ENCODE data around the gene SCAPER. TPM values are rescaled to one million over a fixed set of nuclear protein-coding genes. Genes with fewer than 3 reads are reported as not detected.
"Not testable (repeated sequence)": the region's sequence is repeated elsewhere in the genome, so short reads cannot be mapped to it uniquely, and the experiment has no call there.

SCAPER gene
- total RNA-seq, 1 donor from 2014 or later, result 56.9 TPM

GRCh38 chr15:76718863-76719262, 186.3 kb downstream of the SCAPER start:
- Histone ChIP-seq H3K9me3 (ENCODE audit: control insufficient read depth in 3 of 3, low read length in 3 of 3) (peaks cover 0 to 2% (median 0%) of the 10 kb centered on the region in 3 donors), H3K4me3 (ENCODE audit: low read length in 3 of 3) (no peak overlapping the region), H3K9ac (ENCODE audit: low read depth in 1 of 3, low read length in 3 of 3) (no peak overlapping the region), H3K27ac (ENCODE audit: low read depth, low read length) (no peak overlapping the region), H3K27me3 (ENCODE audit: control insufficient read depth in 3 of 3, insufficient read depth in 3 of 3, low read length in 3 of 3) (no peaks in the 10 kb centered on the region), H3K4me1 (ENCODE audit: control insufficient read depth in 3 of 3, insufficient read depth in 3 of 3, low read length in 3 of 3) (no peaks in the 10 kb centered on the region), H3K36me3 (ENCODE audit: control insufficient read depth in 3 of 3, insufficient read depth in 3 of 3, low read length in 3 of 3) (peaks cover 0 to 4% (median 0%) of the 10 kb centered on the region in 3 donors)

GRCh38 chr15:76714950-76715349, 190.2 kb downstream of the SCAPER start:
- peaks cover 0 to 2% (median 0%) of the 10 kb centered on the region in 3 donors for H3K9me3 ChIP-seq (ENCODE audit: control insufficient read depth in 3 of 3, low read length in 3 of 3)
- peaks cover 0 to 4% (median 0%) of the 10 kb centered on the region in 3 donors for H3K36me3 ChIP-seq (ENCODE audit: control insufficient read depth in 3 of 3, insufficient read depth in 3 of 3, low read length in 3 of 3)
- H3K27ac ChIP-seq (ENCODE audit: low read depth, low read length), result no peak overlapping the region

GRCh38 chr15:76711351-76711827, 193.8 kb downstream of the SCAPER start:
- H3K4me3 ChIP-seq (ENCODE audit: low read length in 3 of 3), result no peak overlapping the region
- no peak overlapping the region for H3K27ac ChIP-seq (ENCODE audit: low read depth, low read length)
- H3K27me3 ChIP-seq (ENCODE audit: control insufficient read depth in 3 of 3, insufficient read depth in 3 of 3, low read length in 3 of 3), result no peaks in the 10 kb centered on the region
- H3K36me3 ChIP-seq (ENCODE audit: control insufficient read depth in 3 of 3, insufficient read depth in 3 of 3, low read length in 3 of 3), result peaks cover 0 to 4% (median 0%) of the 10 kb centered on the region in 3 donors
- H3K9ac ChIP-seq (ENCODE audit: low read depth in 1 of 3, low read length in 3 of 3), result no peak overlapping the region
- no peaks in the 10 kb centered on the region for H3K4me1 ChIP-seq (ENCODE audit: control insufficient read depth in 3 of 3, insufficient read depth in 3 of 3, low read length in 3 of 3)
- H3K9me3 ChIP-seq (ENCODE audit: control insufficient read depth in 3 of 3, low read length in 3 of 3), result peaks cover 0 to 2% (median 0%) of the 10 kb centered on the region in 3 donors

More at GRCh38 chr15:76714950-76715349, 190.2 kb downstream of the SCAPER start:
- H3K9ac ChIP-seq (ENCODE audit: low read depth in 1 of 3, low read length in 3 of 3), result no peak overlapping the region
- H3K4me1 ChIP-seq (ENCODE audit: control insufficient read depth in 3 of 3, insufficient read depth in 3 of 3, low read length in 3 of 3), result no peaks in the 10 kb centered on the region
- H3K27me3 ChIP-seq (ENCODE audit: control insufficient read depth in 3 of 3, insufficient read depth in 3 of 3, low read length in 3 of 3), result no peaks in the 10 kb centered on the region
- no peak overlapping the region for H3K4me3 ChIP-seq (ENCODE audit: low read length in 3 of 3)

GRCh38 chr15:76704032-76704431, 201.1 kb downstream of the SCAPER start:
- not testable (repeated sequence) for H3K9me3 ChIP-seq (ENCODE audit: control insufficient read depth in 3 of 3, low read length in 3 of 3); H3K9ac ChIP-seq (ENCODE audit: low read depth in 1 of 3, low read length in 3 of 3); H3K27me3 ChIP-seq (ENCODE audit: control insufficient read depth in 3 of 3, insufficient read depth in 3 of 3, low read length in 3 of 3); H3K4me3 ChIP-seq (ENCODE audit: low read length in 3 of 3); H3K27ac ChIP-seq (ENCODE audit: low read depth, low read length); H3K4me1 ChIP-seq (ENCODE audit: control insufficient read depth in 3 of 3, insufficient read depth in 3 of 3, low read length in 3 of 3)
- peaks cover 11 to 20% (median 15%) of the 10 kb centered on the region in 3 donors for H3K36me3 ChIP-seq (ENCODE audit: control insufficient read depth in 3 of 3, insufficient read depth in 3 of 3, low read length in 3 of 3)

- H3K27ac ChIP-seq (ENCODE audit: low read depth, low read length), result no peak overlapping the region
- H3K9ac ChIP-seq (ENCODE audit: low read depth in 1 of 3, low read length in 3 of 3), result no peak overlapping the region
- peaks cover 11 to 21% (median 18%) of the 10 kb centered on the region in 3 donors for H3K36me3 ChIP-seq (ENCODE audit: control insufficient read depth in 3 of 3, insufficient read depth in 3 of 3, low read length in 3 of 3)
- no peak overlapping the region for H3K4me3 ChIP-seq (ENCODE audit: low read length in 3 of 3)
- H3K27me3 ChIP-seq (ENCODE audit: control insufficient read depth in 3 of 3, insufficient read depth in 3 of 3, low read length in 3 of 3), result no peaks in the 10 kb centered on the region
- no peaks in the 10 kb centered on the region for H3K4me1 ChIP-seq (ENCODE audit: control insufficient read depth in 3 of 3, insufficient read depth in 3 of 3, low read length in 3 of 3)
- no peaks in the 10 kb centered on the region for H3K9me3 ChIP-seq (ENCODE audit: control insufficient read depth in 3 of 3, low read length in 3 of 3)
Observed at GRCh38 chr15:76696840-76697239, 208.3 kb downstream of the SCAPER start.

- H3K4me3 ChIP-seq (ENCODE audit: low read length in 3 of 3); H3K36me3 ChIP-seq (ENCODE audit: control insufficient read depth in 3 of 3, insufficient read depth in 3 of 3, low read length in 3 of 3); H3K27me3 ChIP-seq (ENCODE audit: control insufficient read depth in 3 of 3, insufficient read depth in 3 of 3, low read length in 3 of 3); H3K27ac ChIP-seq (ENCODE audit: low read depth, low read length); H3K9ac ChIP-seq (ENCODE audit: low read depth in 1 of 3, low read length in 3 of 3); H3K4me1 ChIP-seq (ENCODE audit: control insufficient read depth in 3 of 3, insufficient read depth in 3 of 3, low read length in 3 of 3); H3K9me3 ChIP-seq (ENCODE audit: control insufficient read depth in 3 of 3, low read length in 3 of 3): not testable (repeated sequence)
Observed at GRCh38 chr15:76692546-76692945, 212.6 kb downstream of the SCAPER start.

- H3K27me3 ChIP-seq (ENCODE audit: control insufficient read depth in 3 of 3, insufficient read depth in 3 of 3, low read length in 3 of 3); H3K4me1 ChIP-seq (ENCODE audit: control insufficient read depth in 3 of 3, insufficient read depth in 3 of 3, low read length in 3 of 3); H3K27ac ChIP-seq (ENCODE audit: low read depth, low read length); H3K9me3 ChIP-seq (ENCODE audit: control insufficient read depth in 3 of 3, low read length in 3 of 3); H3K9ac ChIP-seq (ENCODE audit: low read depth in 1 of 3, low read length in 3 of 3); H3K36me3 ChIP-seq (ENCODE audit: control insufficient read depth in 3 of 3, insufficient read depth in 3 of 3, low read length in 3 of 3); H3K4me3 ChIP-seq (ENCODE audit: low read length in 3 of 3): not testable (repeated sequence)
Observed at GRCh38 chr15:76687592-76687991, 217.5 kb downstream of the SCAPER start.

- Histone ChIP-seq H3K36me3 (ENCODE audit: control insufficient read depth in 3 of 3, insufficient read depth in 3 of 3, low read length in 3 of 3) (no peaks in the 10 kb centered on the region), H3K4me1 (ENCODE audit: control insufficient read depth in 3 of 3, insufficient read depth in 3 of 3, low read length in 3 of 3) (no peaks in the 10 kb centered on the region), H3K9me3 (ENCODE audit: control insufficient read depth in 3 of 3, low read length in 3 of 3) (no peaks in the 10 kb centered on the region), H3K9ac (ENCODE audit: low read depth in 1 of 3, low read length in 3 of 3) (no peak overlapping the region), H3K27me3 (ENCODE audit: control insufficient read depth in 3 of 3, insufficient read depth in 3 of 3, low read length in 3 of 3) (no peaks in the 10 kb centered on the region), H3K27ac (ENCODE audit: low read depth, low read length) (no peak overlapping the region), H3K4me3 (ENCODE audit: low read length in 3 of 3) (no peak overlapping the region)
Observed at GRCh38 chr15:76684002-76684401, 221.1 kb downstream of the SCAPER start.

- H3K4me3 ChIP-seq (ENCODE audit: low read length in 3 of 3), result no peak overlapping the region
- no peaks in the 10 kb centered on the region for H3K9me3 ChIP-seq (ENCODE audit: control insufficient read depth in 3 of 3, low read length in 3 of 3)
- no peak overlapping the region for H3K9ac ChIP-seq (ENCODE audit: low read depth in 1 of 3, low read length in 3 of 3)
- no peaks in the 10 kb centered on the region for H3K36me3 ChIP-seq (ENCODE audit: control insufficient read depth in 3 of 3, insufficient read depth in 3 of 3, low read length in 3 of 3)
- no peaks in the 10 kb centered on the region for H3K4me1 ChIP-seq (ENCODE audit: control insufficient read depth in 3 of 3, insufficient read depth in 3 of 3, low read length in 3 of 3)
- no peak overlapping the region for H3K27ac ChIP-seq (ENCODE audit: low read depth, low read length)
- no peaks in the 10 kb centered on the region for H3K27me3 ChIP-seq (ENCODE audit: control insufficient read depth in 3 of 3, insufficient read depth in 3 of 3, low read length in 3 of 3)
Observed at GRCh38 chr15:76682833-76683232, 222.3 kb downstream of the SCAPER start.

GRCh38 chr15:76682259-76682658, 222.9 kb downstream of the SCAPER start:
- H3K4me3 ChIP-seq (ENCODE audit: low read length in 3 of 3), result no peak overlapping the region
- no peaks in the 10 kb centered on the region for H3K9me3 ChIP-seq (ENCODE audit: control insufficient read depth in 3 of 3, low read length in 3 of 3)
- H3K27ac ChIP-seq (ENCODE audit: low read depth, low read length), result no peak overlapping the region
- no peaks in the 10 kb centered on the region for H3K27me3 ChIP-seq (ENCODE audit: control insufficient read depth in 3 of 3, insufficient read depth in 3 of 3, low read length in 3 of 3)
- H3K36me3 ChIP-seq (ENCODE audit: control insufficient read depth in 3 of 3, insufficient read depth in 3 of 3, low read length in 3 of 3), result no peaks in the 10 kb centered on the region
- no peak overlapping the region for H3K9ac ChIP-seq (ENCODE audit: low read depth in 1 of 3, low read length in 3 of 3)
- no peaks in the 10 kb centered on the region for H3K4me1 ChIP-seq (ENCODE audit: control insufficient read depth in 3 of 3, insufficient read depth in 3 of 3, low read length in 3 of 3)

- H3K27ac ChIP-seq (ENCODE audit: low read depth, low read length), result no peak overlapping the region
- H3K36me3 ChIP-seq (ENCODE audit: control insufficient read depth in 3 of 3, insufficient read depth in 3 of 3, low read length in 3 of 3), result no peaks in the 10 kb centered on the region
- H3K9me3 ChIP-seq (ENCODE audit: control insufficient read depth in 3 of 3, low read length in 3 of 3), result no peaks in the 10 kb centered on the region
- H3K4me1 ChIP-seq (ENCODE audit: control insufficient read depth in 3 of 3, insufficient read depth in 3 of 3, low read length in 3 of 3), result no peaks in the 10 kb centered on the region
- H3K4me3 ChIP-seq (ENCODE audit: low read length in 3 of 3), result no peak overlapping the region
- no peak overlapping the region for H3K9ac ChIP-seq (ENCODE audit: low read depth in 1 of 3, low read length in 3 of 3)
- no peaks in the 10 kb centered on the region for H3K27me3 ChIP-seq (ENCODE audit: control insufficient read depth in 3 of 3, insufficient read depth in 3 of 3, low read length in 3 of 3)
Observed at GRCh38 chr15:76678766-76679165, 226.4 kb downstream of the SCAPER start.
